ENCODE data around the gene BIN1.
"Not testable (repeated sequence)": the region's sequence is repeated elsewhere in the genome, so short reads cannot be mapped to it uniquely, and the experiment has no call there.

The BIN1 gene

GRCh38 chr2:127133793-127134192 lies 26.8 kb upstream of the BIN1 start:
- no peak for DNase-seq

GRCh38 chr2:127130421-127130820 lies 23.5 kb upstream of the BIN1 start:
- no peak for DNase-seq

GRCh38 chr2:127129937-127130336 lies 23.0 kb upstream of the BIN1 start:
- no peak for DNase-seq

- no peak for DNase-seq
These were observed 21.5 kb upstream of the BIN1 start for GRCh38 chr2:127128445-127128904.

GRCh38 chr2:127125821-127126220 lies 18.9 kb upstream of the BIN1 start:
- DNase-seq: no peak

GRCh38 chr2:127124426-127124825 lies 17.5 kb upstream of the BIN1 start:
- DNase-seq: no peak

GRCh38 chr2:127122361-127123027 lies 15.5 kb upstream of the BIN1 start:
- DNase-seq: no peak

GRCh38 chr2:127121776-127122176 lies 14.8 kb upstream of the BIN1 start:
- DNase-seq: no peak

- no peak for DNase-seq
These were observed 14.4 kb upstream of the BIN1 start for GRCh38 chr2:127121353-127121752.

GRCh38 chr2:127120408-127120807 lies 13.5 kb upstream of the BIN1 start:
- not testable (repeated sequence) for DNase-seq

GRCh38 chr2:127118467-127118866 lies 11.5 kb upstream of the BIN1 start:
- DNase-seq: no peak

GRCh38 chr2:127118038-127118437 lies 11.1 kb upstream of the BIN1 start:
- DNase-seq: no peak

- no peak for DNase-seq
These were observed 10.6 kb upstream of the BIN1 start for GRCh38 chr2:127117603-127118002.

GRCh38 chr2:127115471-127116199 lies 8.7 kb upstream of the BIN1 start:
- DNase-seq: no peak

GRCh38 chr2:127110985-127111384 lies 4.0 kb upstream of the BIN1 start:
- no peak for DNase-seq

GRCh38 chr2:127108090-127108523 lies 1.2 kb upstream of the BIN1 start:
- no peak for DNase-seq

GRCh38 chr2:127107622-127107999 lies 657 bp upstream of the BIN1 start:
- DNase-seq: no peak

GRCh38 chr2:127106457-127106990 lies 430 bp downstream of the BIN1 start:
- DNase-seq: no peak

- no peak for DNase-seq
These were observed 1.1 kb downstream of the BIN1 start for GRCh38 chr2:127105656-127106456.

GRCh38 chr2:127104881-127105655 lies 1.9 kb downstream of the BIN1 start:
- DNase-seq: no peak

- DNase-seq: no peak
These were observed 2.7 kb downstream of the BIN1 start for GRCh38 chr2:127104166-127104660.

Measured in activated effector memory CD4-positive, alpha-beta T cell treated with Interleukin-2 at 50 U/mL for 16 hours (primary cell).